GM19452 (cell line): ENCODE results near the gene PCDH9.

Experiments used
- ATAC-seq: cut with Tn5 transposase; IDR thresholded peaks from one replicate; pipeline ENCODE4 v1.9.1; 2021; ENCODE audit not compliant: unreplicated experiment

Gene PCDH9

GRCh38 chr13:67168384-67168783 is 61.8 kb downstream of the PCDH9 start:
- ATAC-seq = no peak

- ATAC-seq = no peak
These were observed 62.7 kb downstream of the PCDH9 start for GRCh38 chr13:67167420-67167819.

GRCh38 chr13:67161176-67161575 is 69.0 kb downstream of the PCDH9 start:
- no peak for ATAC-seq

- no peak for ATAC-seq
These were observed 71.2 kb downstream of the PCDH9 start for GRCh38 chr13:67158903-67159302.

- no peak for ATAC-seq
These were observed 73.4 kb downstream of the PCDH9 start for GRCh38 chr13:67156723-67157060.

GRCh38 chr13:67155898-67156722 is 74.0 kb downstream of the PCDH9 start:
- ATAC-seq = no peak

- ATAC-seq = no peak
These were observed 78.1 kb downstream of the PCDH9 start for GRCh38 chr13:67152085-67152484.

GRCh38 chr13:67151652-67152051 is 78.5 kb downstream of the PCDH9 start:
- ATAC-seq = no peak

GRCh38 chr13:67150608-67151007 is 79.5 kb downstream of the PCDH9 start:
- no peak for ATAC-seq

- no peak for ATAC-seq
These were observed 82.0 kb downstream of the PCDH9 start for GRCh38 chr13:67148161-67148571.

- no peak for ATAC-seq
These were observed 82.6 kb downstream of the PCDH9 start for GRCh38 chr13:67147342-67148133.

- no peak for ATAC-seq
These were observed 83.5 kb downstream of the PCDH9 start for GRCh38 chr13:67146523-67147130.

GRCh38 chr13:67145950-67146349 is 84.2 kb downstream of the PCDH9 start:
- no peak for ATAC-seq

GRCh38 chr13:67143544-67144115 is 86.5 kb downstream of the PCDH9 start:
- ATAC-seq = no peak

GRCh38 chr13:67140006-67140405 is 90.1 kb downstream of the PCDH9 start:
- ATAC-seq = no peak

- ATAC-seq = no peak
These were observed 90.6 kb downstream of the PCDH9 start for GRCh38 chr13:67139551-67139950.

GRCh38 chr13:67138970-67139369 is 91.2 kb downstream of the PCDH9 start:
- ATAC-seq = no peak

GRCh38 chr13:67137044-67137735 is 92.9 kb downstream of the PCDH9 start:
- no peak for ATAC-seq

GRCh38 chr13:67136157-67136556 is 94.0 kb downstream of the PCDH9 start:
- ATAC-seq = no peak

- no peak for ATAC-seq
These were observed 94.8 kb downstream of the PCDH9 start for GRCh38 chr13:67135356-67135755.
